Activated naive CD8-positive, alpha-beta T cell (primary cell): ENCODE data around the gene ARID2.

Experiments used
- H3K27ac Mint-ChIP-seq: one replicate; pipeline ENCODE4 v1.8.0; 2021; ENCODE audit warnings: mixed read lengths
- H3K27me3 Mint-ChIP-seq: one replicate; pipeline ENCODE4 v1.8.0; 2021; ENCODE audit warnings: mixed read lengths
- H3K36me3 Mint-ChIP-seq: one replicate; pipeline ENCODE4 v1.8.0; 2021; ENCODE audit warnings: mixed read lengths
- H3K4me1 Mint-ChIP-seq: one replicate; pipeline ENCODE4 v1.8.0; 2021; ENCODE audit warnings: low read depth, mixed read lengths
- H3K4me3 Mint-ChIP-seq: one replicate; pipeline ENCODE4 v1.8.0; 2021; ENCODE audit warnings: mild to moderate bottlenecking, mixed read lengths
- H3K9me3 Mint-ChIP-seq: one replicate; pipeline ENCODE4 v1.8.0; 2021; ENCODE audit warnings: low read depth, mixed read lengths

ARID2 gene

DNA sequence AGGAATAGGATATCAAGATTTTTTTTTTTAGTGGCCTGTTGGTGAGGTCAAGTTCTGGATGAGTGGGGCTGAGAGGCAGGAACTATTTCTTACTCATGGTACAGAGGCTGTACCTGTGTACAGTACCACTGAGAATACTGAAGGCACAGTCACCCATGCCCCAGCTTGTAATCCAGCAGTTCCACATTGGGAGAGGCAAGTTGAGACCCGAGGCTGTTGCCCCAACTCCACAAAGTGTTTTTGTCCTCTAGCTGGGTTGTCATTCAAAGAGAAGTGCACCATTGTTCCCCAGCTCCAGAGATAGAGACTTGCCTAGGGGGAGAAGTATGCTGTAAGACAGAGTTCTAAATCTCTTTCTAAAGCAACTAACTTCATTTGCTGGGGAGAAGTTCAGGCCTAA lies 38.7 kb downstream of the ARID2 start:
- H3K4me1 Mint-ChIP-seq = peaks cover 62% of the 10 kb centered on the region

DNA sequence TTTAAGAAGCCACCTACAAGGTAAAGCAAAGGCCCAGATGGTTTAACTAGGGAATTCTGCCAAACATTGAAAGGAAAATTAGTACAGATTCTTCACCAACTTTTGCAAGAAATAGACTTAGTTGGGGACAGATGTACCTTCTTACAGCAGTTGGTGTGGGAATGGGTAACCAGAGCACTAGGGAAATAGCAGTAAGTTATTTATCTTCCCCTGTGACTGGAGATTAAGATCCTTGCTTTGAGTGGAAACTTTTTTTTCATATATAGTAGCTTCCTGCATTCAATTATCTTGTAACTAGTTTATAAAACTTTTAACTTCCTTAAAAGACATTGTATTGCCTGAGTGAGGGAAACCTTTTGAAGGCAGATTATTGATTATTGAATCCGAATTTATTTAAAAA lies 44.2 kb downstream of the ARID2 start:
- peaks cover 14% of the 10 kb centered on the region for H3K36me3 Mint-ChIP-seq
- peaks cover 58% of the 10 kb centered on the region for H3K4me1 Mint-ChIP-seq
- no peak overlapping the region for H3K27ac Mint-ChIP-seq
- peaks cover 8% of the 10 kb centered on the region for H3K9me3 Mint-ChIP-seq
- H3K27me3 Mint-ChIP-seq = no peaks in the 10 kb centered on the region
- H3K4me3 Mint-ChIP-seq = no peak overlapping the region

More for the DNA sequence above, 38.7 kb downstream of the ARID2 start:
- H3K36me3 Mint-ChIP-seq = peaks cover 22% of the 10 kb centered on the region
- H3K4me3 Mint-ChIP-seq = no peak overlapping the region
- H3K27me3 Mint-ChIP-seq = no peaks in the 10 kb centered on the region
- H3K9me3 Mint-ChIP-seq = peaks cover 13% of the 10 kb centered on the region
- H3K27ac Mint-ChIP-seq = no peak overlapping the region

DNA sequence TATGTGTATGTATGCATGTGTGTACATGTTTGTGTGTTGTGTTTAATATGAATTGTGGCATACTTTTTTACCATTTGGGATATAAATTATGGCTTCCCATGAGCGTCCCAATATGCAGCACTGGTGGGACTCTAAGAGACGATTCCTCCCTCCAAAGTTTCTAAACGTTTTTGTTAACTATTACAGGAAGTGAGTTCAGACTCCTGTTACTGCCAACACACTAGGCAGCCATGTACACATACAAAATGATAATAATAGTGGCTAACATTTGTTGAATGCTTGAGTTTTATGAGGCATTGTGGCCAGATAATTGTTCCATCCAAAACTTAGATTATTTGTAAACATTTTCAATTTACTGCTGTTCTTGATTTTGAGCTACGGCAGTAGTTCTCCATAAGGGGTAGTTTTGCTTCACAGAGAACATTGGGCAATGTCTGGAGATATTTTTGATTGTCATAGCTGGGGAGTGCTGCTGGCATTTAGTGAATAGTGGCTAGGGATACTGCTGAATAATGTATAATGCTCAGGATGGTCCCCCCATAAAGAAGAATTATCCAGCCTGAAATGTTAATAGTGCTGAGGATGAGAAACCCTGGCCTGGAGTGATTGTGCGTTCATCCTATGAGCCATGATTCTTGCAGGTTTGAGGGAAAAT lies 45.1 kb downstream of the ARID2 start:
- Mint-ChIP-seq H3K36me3 (peaks cover 6% of the 10 kb centered on the region), H3K27ac (peak overlapping the region; percentile 58), H3K9me3 (peaks cover 1% of the 10 kb centered on the region), H3K4me1 (peaks cover 53% of the 10 kb centered on the region), H3K27me3 (no peaks in the 10 kb centered on the region), H3K4me3 (no peak overlapping the region)

DNA sequence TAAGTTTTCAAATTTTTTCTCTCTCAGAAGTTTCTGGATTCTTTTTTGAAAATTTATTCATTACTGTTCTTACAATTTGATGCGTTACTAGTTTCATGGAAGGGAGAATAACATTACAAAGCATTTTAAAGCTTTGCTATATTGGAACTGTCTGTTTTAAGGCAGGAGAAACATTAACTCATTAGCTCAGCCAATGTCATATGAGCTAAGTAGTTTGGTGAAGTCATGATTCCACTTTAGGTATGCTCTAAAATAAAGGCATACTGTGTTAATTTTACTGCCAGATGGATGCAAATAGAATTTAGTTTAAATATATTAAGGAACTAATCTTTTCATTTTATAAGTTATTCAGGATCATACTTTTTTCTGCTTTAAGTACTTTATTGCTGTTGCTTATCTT lies 46.0 kb downstream of the ARID2 start:
- Mint-ChIP-seq H3K27ac (no peak overlapping the region), H3K36me3 (peaks cover 4% of the 10 kb centered on the region), H3K27me3 (no peaks in the 10 kb centered on the region), H3K4me1 (peaks cover 49% of the 10 kb centered on the region), H3K4me3 (no peak overlapping the region), H3K9me3 (no peaks in the 10 kb centered on the region)

DNA sequence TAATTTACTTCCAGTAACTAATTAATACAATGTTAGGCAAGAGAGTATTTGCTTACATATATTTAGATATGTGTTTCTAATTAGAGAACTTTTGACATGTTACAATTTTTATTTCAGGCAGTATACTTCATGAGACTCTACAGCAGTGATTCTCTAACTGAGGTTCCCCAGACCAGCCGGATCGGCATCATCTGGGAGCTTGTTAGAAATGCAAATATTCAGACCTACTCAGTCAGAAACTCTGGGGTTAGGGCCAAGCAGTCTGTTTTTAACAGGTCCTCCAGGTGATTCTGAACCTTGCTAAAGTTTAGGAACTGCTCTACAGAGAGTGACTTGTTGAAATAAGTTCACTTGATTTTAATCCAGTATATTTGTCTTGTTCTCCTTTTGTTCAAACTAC lies 46.5 kb downstream of the ARID2 start:
- no peaks in the 10 kb centered on the region for H3K27me3 Mint-ChIP-seq
- peaks cover 2% of the 10 kb centered on the region for H3K36me3 Mint-ChIP-seq
- H3K4me1 Mint-ChIP-seq = peaks cover 45% of the 10 kb centered on the region
- H3K9me3 Mint-ChIP-seq = no peaks in the 10 kb centered on the region
- H3K27ac Mint-ChIP-seq = no peak overlapping the region
- no peak overlapping the region for H3K4me3 Mint-ChIP-seq

DNA sequence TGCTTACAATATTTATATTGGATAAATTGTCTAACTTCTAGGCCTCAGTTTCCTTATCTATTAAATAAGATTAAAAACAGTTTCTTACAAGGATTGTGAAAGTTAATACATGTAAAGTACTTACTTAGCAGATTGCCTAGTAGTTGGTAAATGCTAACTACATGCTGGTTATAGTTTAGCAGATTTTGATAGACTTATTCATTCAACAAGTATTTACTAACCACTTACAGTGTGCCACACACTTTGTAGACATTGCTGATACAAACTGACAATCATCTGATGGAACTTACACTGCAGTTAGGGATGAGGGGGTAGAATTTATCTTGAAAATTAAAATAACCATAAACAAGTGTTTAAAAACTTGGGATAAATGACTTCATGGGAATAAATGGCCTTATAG lies 50.4 kb downstream of the ARID2 start:
- Mint-ChIP-seq H3K4me1 (peaks cover 24% of the 10 kb centered on the region), H3K36me3 (peaks cover 2% of the 10 kb centered on the region), H3K27ac (no peak overlapping the region), H3K9me3 (no peaks in the 10 kb centered on the region), H3K27me3 (no peaks in the 10 kb centered on the region), H3K4me3 (no peak overlapping the region)

DNA sequence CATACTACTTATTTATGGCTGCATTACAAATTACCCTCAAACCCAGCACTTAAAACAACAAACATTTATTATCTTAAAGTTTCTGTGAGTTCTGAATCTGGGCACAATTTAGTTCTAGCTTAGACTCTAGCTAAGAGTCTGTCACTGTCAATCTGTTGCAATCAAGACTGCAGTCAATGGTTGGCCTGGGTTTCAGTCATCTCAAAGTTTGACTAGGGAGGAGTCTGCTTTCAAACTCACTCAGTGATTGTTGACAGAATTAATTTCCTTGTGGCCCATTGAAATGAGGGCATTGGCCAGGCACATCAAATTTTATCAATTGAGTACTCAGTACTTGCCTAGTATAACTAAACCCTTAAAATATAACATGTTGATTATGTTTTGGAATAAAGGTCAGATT lies 51.6 kb downstream of the ARID2 start:
- Mint-ChIP-seq H3K27me3 (no peaks in the 10 kb centered on the region), H3K4me3 (no peak overlapping the region), H3K4me1 (peaks cover 17% of the 10 kb centered on the region), H3K9me3 (no peaks in the 10 kb centered on the region), H3K27ac (no peak overlapping the region), H3K36me3 (peaks cover 2% of the 10 kb centered on the region)

DNA sequence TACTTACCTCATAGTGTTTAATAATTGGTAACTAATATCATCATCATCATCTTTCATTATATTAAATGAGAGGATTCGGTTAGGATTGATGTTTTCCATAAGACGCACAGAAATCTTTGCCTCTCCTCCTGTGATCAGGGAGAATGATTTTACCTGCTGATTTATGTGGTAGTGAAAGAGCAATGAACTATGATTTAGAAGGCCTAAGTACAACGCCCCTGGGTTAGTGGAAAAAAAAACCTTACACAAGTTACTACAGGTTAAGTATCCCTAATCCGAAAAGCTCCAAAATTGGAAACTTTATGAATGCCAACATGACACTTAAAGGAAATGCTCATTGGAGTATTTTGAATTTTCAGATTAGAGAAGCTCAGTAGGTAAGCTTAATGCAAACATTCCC lies 55.8 kb downstream of the ARID2 start:
- H3K9me3 Mint-ChIP-seq = no peaks in the 10 kb centered on the region
- H3K4me3 Mint-ChIP-seq = no peak overlapping the region
- H3K36me3 Mint-ChIP-seq = peaks cover under 1% of the 10 kb centered on the region
- H3K27ac Mint-ChIP-seq = no peak overlapping the region
- H3K4me1 Mint-ChIP-seq = peaks cover 28% of the 10 kb centered on the region
- H3K27me3 Mint-ChIP-seq = no peaks in the 10 kb centered on the region

DNA sequence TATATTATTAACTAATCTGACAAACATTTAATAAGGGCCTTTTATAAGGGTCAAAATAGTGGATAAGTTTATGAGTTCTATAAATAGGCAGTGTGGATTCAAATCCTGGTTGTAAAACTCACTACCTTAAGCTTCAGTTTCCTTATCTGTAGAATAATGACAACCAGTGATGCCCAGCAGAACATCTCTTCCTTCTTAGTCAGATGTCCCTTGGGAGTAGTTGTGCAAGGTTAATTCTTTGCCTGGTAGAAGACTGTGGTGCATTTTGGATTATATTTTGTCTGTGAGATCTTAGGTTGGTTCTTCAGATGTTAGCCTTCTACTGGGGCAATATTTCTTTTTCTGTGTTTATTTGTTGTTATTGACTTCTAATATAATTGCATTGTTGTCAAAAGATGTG lies 59.5 kb downstream of the ARID2 start:
- no peak overlapping the region for H3K4me3 Mint-ChIP-seq
- peaks cover 3% of the 10 kb centered on the region for H3K36me3 Mint-ChIP-seq
- H3K27ac Mint-ChIP-seq = no peak overlapping the region
- H3K9me3 Mint-ChIP-seq = no peaks in the 10 kb centered on the region
- H3K4me1 Mint-ChIP-seq = peaks cover 35% of the 10 kb centered on the region
- no peaks in the 10 kb centered on the region for H3K27me3 Mint-ChIP-seq

DNA sequence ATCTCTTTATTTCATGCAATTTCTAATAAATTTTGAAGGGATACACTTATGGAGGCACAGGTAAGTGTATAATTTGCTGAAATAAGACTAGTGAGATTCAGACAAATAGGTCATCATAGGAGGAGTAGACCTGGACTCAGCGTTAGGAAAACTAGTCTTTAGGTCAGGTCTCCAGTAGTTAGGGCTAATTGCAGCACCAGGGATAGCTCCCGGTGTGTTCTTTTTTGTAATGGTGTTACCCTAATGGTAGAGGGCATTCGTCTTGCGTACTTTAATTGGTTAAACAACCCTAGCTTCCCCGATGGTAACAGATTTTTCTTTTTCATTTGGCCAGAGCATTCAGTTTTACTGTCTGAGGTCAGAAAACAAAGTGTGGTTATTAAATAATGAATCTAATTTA lies 64.9 kb downstream of the ARID2 start:
- no peaks in the 10 kb centered on the region for H3K27me3 Mint-ChIP-seq
- no peak overlapping the region for H3K4me3 Mint-ChIP-seq
- H3K27ac Mint-ChIP-seq = no peak overlapping the region
- H3K4me1 Mint-ChIP-seq = peaks cover 28% of the 10 kb centered on the region
- H3K36me3 Mint-ChIP-seq = peaks cover 11% of the 10 kb centered on the region
- H3K9me3 Mint-ChIP-seq = no peaks in the 10 kb centered on the region

DNA sequence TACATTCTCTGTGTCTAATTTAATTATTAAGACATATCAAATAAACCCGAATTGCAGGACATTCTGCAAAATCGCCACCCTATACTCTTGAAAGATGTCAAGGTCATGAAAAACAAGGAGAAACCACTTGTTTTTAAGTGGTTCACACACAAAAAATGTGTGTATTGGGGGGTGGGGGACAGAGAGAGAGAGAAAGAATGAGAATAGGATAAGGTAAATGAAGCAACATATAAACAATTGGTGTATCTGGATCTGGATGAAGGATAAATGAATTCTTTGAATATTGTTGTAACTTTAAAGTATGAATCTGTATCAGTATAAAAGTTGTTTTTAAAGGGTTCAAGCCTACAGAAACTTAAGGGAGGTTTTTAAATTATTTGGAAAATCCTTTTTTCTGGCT lies 72.1 kb downstream of the ARID2 start:
- no peak overlapping the region for H3K4me3 Mint-ChIP-seq
- no peak overlapping the region for H3K27ac Mint-ChIP-seq
- H3K27me3 Mint-ChIP-seq = no peaks in the 10 kb centered on the region
- H3K9me3 Mint-ChIP-seq = no peaks in the 10 kb centered on the region
- H3K36me3 Mint-ChIP-seq = peaks cover 14% of the 10 kb centered on the region
- peaks cover 47% of the 10 kb centered on the region for H3K4me1 Mint-ChIP-seq

DNA sequence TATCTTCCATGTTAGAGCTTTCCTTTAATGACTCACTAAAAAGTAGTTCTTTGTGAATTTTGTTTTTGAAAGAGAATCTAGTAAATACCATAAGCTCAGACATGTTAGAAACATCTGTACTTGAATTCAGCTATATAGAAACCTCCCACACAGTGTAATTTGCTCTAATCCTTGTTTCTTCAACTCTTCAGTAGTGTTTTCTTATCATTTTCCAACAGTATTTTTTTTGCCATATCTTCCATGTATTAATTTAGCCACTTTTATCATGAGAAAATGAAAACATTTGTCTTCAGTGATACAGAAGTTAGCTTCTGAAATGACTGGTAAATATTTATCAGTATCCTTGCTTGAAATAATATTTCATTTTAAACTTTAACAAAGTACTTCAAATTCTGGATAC lies 73.6 kb downstream of the ARID2 start:
- no peak overlapping the region for H3K27ac Mint-ChIP-seq
- peaks cover 55% of the 10 kb centered on the region for H3K4me1 Mint-ChIP-seq
- H3K36me3 Mint-ChIP-seq = peaks cover 14% of the 10 kb centered on the region
- H3K27me3 Mint-ChIP-seq = no peaks in the 10 kb centered on the region
- H3K4me3 Mint-ChIP-seq = no peak overlapping the region
- H3K9me3 Mint-ChIP-seq = no peaks in the 10 kb centered on the region

DNA sequence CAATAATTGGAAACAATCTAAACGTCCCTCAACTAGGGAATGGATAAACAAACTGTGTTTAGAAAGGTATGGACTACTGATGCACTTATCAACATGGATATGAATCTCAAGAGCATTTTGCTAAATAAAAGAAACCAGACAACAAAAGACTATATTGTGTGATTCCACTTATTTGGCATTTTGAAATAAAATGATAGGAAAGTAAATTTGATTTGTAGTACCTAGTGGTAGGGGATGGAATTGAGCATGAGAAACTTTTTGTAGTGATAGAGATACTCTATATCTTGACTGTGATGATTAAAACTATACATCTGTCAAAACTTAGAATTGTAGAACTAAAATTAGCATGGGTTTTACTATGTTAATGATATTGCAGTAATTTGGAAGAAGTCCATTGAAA lies 87.1 kb downstream of the ARID2 start:
- H3K9me3 Mint-ChIP-seq = no peaks in the 10 kb centered on the region
- no peaks in the 10 kb centered on the region for H3K4me1 Mint-ChIP-seq
- H3K4me3 Mint-ChIP-seq = no peak overlapping the region
- peaks cover 23% of the 10 kb centered on the region for H3K36me3 Mint-ChIP-seq
- no peaks in the 10 kb centered on the region for H3K27me3 Mint-ChIP-seq
- no peak overlapping the region for H3K27ac Mint-ChIP-seq

DNA sequence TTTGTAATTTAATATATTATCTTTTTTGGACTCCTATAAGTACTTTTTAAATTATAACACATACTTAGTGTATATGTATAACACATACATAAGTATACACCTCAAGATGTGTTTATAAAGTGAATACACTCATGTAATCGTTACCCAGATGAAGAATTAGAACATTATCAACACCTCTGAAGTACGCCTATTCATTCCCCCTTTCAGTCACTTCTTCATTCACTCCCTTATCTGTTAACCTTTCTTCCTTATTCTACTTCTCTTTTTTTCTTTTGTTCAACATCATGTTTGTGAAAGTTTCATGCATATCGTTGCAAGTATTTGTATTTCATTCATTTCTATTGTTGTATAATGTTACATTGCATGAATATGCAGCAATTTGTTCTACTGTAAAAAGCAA lies 98.5 kb downstream of the ARID2 start:
- peaks cover 8% of the 10 kb centered on the region for H3K9me3 Mint-ChIP-seq
- peaks cover 6% of the 10 kb centered on the region for H3K4me1 Mint-ChIP-seq
- no peaks in the 10 kb centered on the region for H3K27me3 Mint-ChIP-seq
- no peak overlapping the region for H3K4me3 Mint-ChIP-seq
- peaks cover 40% of the 10 kb centered on the region for H3K36me3 Mint-ChIP-seq
- H3K27ac Mint-ChIP-seq = no peak overlapping the region

DNA sequence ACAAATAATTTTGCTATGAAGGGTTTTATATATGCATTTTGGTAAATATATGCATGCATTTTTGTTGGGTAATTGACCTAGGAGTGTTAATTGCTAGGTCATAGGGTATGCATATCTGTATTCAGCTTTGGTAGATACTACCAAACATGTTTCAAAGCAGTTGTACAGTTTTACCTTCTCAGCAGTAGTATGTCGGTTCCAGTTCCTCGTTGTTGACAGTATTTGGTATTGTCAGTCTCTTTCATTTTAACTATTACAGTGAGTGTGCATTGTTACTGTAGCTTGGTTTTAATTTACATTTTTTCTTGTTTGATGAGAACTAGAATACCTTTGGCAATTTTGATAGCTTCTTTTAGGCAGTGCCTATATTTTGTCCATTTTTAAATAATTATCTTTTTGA lies 98.9 kb downstream of the ARID2 start:
- Mint-ChIP-seq H3K36me3 (peaks cover 36% of the 10 kb centered on the region), H3K9me3 (peaks cover 8% of the 10 kb centered on the region), H3K27ac (no peak overlapping the region), H3K27me3 (no peaks in the 10 kb centered on the region), H3K4me1 (peaks cover 7% of the 10 kb centered on the region), H3K4me3 (no peak overlapping the region)

DNA sequence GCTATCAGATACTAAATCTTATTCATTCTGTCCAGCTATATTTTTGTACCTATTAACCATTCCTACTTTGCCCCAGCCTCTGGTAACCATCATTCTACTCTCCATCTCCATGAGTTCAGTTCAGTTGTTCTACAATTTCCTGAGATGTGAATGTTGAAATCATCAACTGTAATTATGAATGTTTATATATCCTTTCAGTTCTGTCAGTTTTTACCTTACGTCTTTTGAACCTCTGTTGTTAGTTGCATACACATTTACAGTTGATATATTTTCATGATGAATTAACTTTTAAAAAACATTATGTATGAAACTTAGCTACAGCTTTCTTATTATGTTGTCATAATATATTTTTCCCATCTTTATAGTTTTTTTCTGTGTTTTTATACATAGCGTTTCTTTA lies 102.1 kb downstream of the ARID2 start:
- Mint-ChIP-seq H3K9me3 (peaks cover 8% of the 10 kb centered on the region), H3K36me3 (peaks cover 31% of the 10 kb centered on the region), H3K4me3 (no peak overlapping the region), H3K27ac (no peak overlapping the region), H3K27me3 (no peaks in the 10 kb centered on the region), H3K4me1 (peaks cover 8% of the 10 kb centered on the region)
